Right lobe of liver (tissue), 4 donors: ENCODE measurements around the gene PCBD1.

Experiments used
- POLR2A ChIP-seq: fragments of 450-650 bp; IDR thresholded peaks from one replicate; pipeline ENCODE4 v1.6.1; 2017; ENCODE audit warnings: antibody characterized with exemption, mild to moderate bottlenecking
- TF ChIP-seq, protein P1 (sequence below), 4 donors: fragments of 200-600 bp in 3 of 4; fragments of 450-650 bp in 1 of 4; IDR thresholded peaks; one replicate each; pipeline versions ENCODE4 v1.5.1 to v1.8.0; 2016 to 2022; ENCODE audit warnings: antibody characterized with exemption in 4 of 4, mild to moderate bottlenecking in 2 of 4
- donor health status: DM: no; HTN: no; CAD: no.
- donor health status: DM: no; HTN: no; CAD: no.
- donor health status: DM: no; HTN: yes; CAD: no.

DNA sequence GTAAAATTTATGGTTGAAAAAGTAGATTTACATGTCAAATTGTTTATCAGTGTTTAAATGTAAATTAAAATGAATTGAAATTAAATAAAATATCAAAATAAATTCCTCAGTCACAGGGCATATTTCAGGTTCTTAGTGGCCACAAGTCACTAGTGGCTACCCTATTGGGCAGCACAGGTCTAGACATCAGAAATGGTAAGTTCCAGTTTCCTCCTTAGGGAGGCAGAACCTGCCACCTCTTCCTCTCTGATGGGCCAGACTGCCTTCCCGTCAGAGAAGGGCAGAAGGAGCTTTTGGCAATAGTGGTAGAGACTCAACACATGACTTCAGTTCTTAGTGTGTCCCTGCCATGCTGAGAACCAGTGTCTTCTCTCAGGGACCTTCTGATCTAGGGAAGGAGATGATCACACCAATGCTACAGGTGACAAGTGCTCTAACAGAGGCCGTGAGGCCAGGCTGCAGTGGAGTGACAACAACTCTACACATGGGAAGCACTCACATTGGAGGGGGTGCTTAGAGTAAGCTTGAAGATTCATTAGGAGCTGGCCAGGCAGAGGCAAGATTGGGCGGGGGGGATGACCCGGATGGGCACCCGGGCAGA, 14.4 kb upstream of the PCBD1 start:
- TF ChIP-seq, protein P1, sequence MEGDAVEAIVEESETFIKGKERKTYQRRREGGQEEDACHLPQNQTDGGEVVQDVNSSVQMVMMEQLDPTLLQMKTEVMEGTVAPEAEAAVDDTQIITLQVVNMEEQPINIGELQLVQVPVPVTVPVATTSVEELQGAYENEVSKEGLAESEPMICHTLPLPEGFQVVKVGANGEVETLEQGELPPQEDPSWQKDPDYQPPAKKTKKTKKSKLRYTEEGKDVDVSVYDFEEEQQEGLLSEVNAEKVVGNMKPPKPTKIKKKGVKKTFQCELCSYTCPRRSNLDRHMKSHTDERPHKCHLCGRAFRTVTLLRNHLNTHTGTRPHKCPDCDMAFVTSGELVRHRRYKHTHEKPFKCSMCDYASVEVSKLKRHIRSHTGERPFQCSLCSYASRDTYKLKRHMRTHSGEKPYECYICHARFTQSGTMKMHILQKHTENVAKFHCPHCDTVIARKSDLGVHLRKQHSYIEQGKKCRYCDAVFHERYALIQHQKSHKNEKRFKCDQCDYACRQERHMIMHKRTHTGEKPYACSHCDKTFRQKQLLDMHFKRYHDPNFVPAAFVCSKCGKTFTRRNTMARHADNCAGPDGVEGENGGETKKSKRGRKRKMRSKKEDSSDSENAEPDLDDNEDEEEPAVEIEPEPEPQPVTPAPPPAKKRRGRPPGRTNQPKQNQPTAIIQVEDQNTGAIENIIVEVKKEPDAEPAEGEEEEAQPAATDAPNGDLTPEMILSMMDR (IDR thresholded peaks at IDR 0.05) = no peak
- no peak for TF ChIP-seq POLR2A
